ENCODE measurements around the gene HEPACAM. TPM values are rescaled to one million over a fixed set of nuclear protein-coding genes. Genes with fewer than 3 reads are reported as not detected.

HEPACAM gene
- total RNA-seq, 2 donors from 2014 or later, result not detected

- H3K27ac ChIP-seq (ENCODE audit: low read depth, low read length), result no peak within 1 kb of the TSS
- H3K9me3 ChIP-seq (ENCODE audit: control insufficient read depth, low read length), result no peaks in the 10 kb centered on the region
- H3K4me3 ChIP-seq (ENCODE audit: low read length), result no peak within 1 kb of the TSS
- no peak for DNase-seq
- Mint-ChIP-seq H3K9me3 (no peaks in the 10 kb centered on the region), H3K4me3 (no peak within 1 kb of the TSS), H3K27me3 (ENCODE audit: insufficient read depth) (peaks cover 83% of the 10 kb centered on the region), H3K27ac (no peak within 1 kb of the TSS), H3K4me1 (no peaks in the 10 kb centered on the region), H3K36me3 (ENCODE audit: low read depth) (no peaks in the 10 kb centered on the region)
- H3K27me3 ChIP-seq (ENCODE audit: control insufficient read depth, insufficient read depth, low read length, poor library complexity, severe bottlenecking), result peaks cover 46% of the 10 kb centered on the region
- H3K9ac ChIP-seq (ENCODE audit: extremely low read depth, low read length, poor library complexity, severe bottlenecking), result no peak within 1 kb of the TSS
- no peaks in the 10 kb centered on the region for H3K4me1 ChIP-seq (ENCODE audit: control insufficient read depth, insufficient read depth, low read length)
- H3K36me3 ChIP-seq (ENCODE audit: control insufficient read depth, insufficient read depth, low read length), result no peaks in the 10 kb centered on the region
- WGBS, 2 experiments (ENCODE audit: insufficient coverage in 1 of 2, insufficient read length in 1 of 2), result 93 to 95% methylated on average over 3 of the region's 3 CpGs
- no peak for TF ChIP-seq CTCF (conservative IDR thresholded peaks at IDR 0.05)
These were observed 16.9 kb downstream of the HEPACAM start, which contains the start of gene HEPN1 for GRCh38 chr11:124918950-124919349. HEPN1 (plus strand) TSS chr11:124919250.

- H3K9me3 ChIP-seq (ENCODE audit: control insufficient read depth, low read length), result peaks cover 1% of the 10 kb centered on the region
- Mint-ChIP-seq H3K9me3 (peaks cover 6% of the 10 kb centered on the region), H3K4me1 (no peaks in the 10 kb centered on the region), H3K36me3 (ENCODE audit: low read depth) (no peaks in the 10 kb centered on the region), H3K27ac (no peak overlapping the region), H3K4me3 (no peak overlapping the region), H3K27me3 (ENCODE audit: insufficient read depth) (peaks cover 65% of the 10 kb centered on the region)
- H3K27me3 ChIP-seq (ENCODE audit: control insufficient read depth, insufficient read depth, low read length, poor library complexity, severe bottlenecking), result peaks cover 29% of the 10 kb centered on the region
- DNase-seq, result no peak
- H3K36me3 ChIP-seq (ENCODE audit: control insufficient read depth, insufficient read depth, low read length), result no peaks in the 10 kb centered on the region
- WGBS, 2 experiments (ENCODE audit: insufficient coverage in 1 of 2, insufficient read length in 1 of 2), result 92 to 96% methylated on average over 4 to 6 of the region's 6 CpGs
- H3K9ac ChIP-seq (ENCODE audit: extremely low read depth, low read length, poor library complexity, severe bottlenecking), result no peak overlapping the region
- H3K4me1 ChIP-seq (ENCODE audit: control insufficient read depth, insufficient read depth, low read length), result no peaks in the 10 kb centered on the region
- no peak overlapping the region for H3K27ac ChIP-seq (ENCODE audit: low read depth, low read length)
- TF ChIP-seq CTCF (conservative IDR thresholded peaks at IDR 0.05), result no peak
- H3K4me3 ChIP-seq (ENCODE audit: low read length), result no peak overlapping the region
These were observed 18.7 kb downstream of the HEPACAM start for GRCh38 chr11:124917115-124917637.

GRCh38 chr11:124916370-124916710 lies 19.5 kb downstream of the HEPACAM start:
- Mint-ChIP-seq H3K36me3 (ENCODE audit: low read depth) (no peaks in the 10 kb centered on the region), H3K4me1 (no peaks in the 10 kb centered on the region), H3K9me3 (peaks cover 14% of the 10 kb centered on the region), H3K27me3 (ENCODE audit: insufficient read depth) (peaks cover 60% of the 10 kb centered on the region), H3K27ac (no peak overlapping the region), H3K4me3 (no peak overlapping the region)
- Histone ChIP-seq H3K9ac (ENCODE audit: extremely low read depth, low read length, poor library complexity, severe bottlenecking) (no peak overlapping the region), H3K36me3 (ENCODE audit: control insufficient read depth, insufficient read depth, low read length) (no peaks in the 10 kb centered on the region), H3K4me3 (ENCODE audit: low read length) (no peak overlapping the region), H3K4me1 (ENCODE audit: control insufficient read depth, insufficient read depth, low read length) (no peaks in the 10 kb centered on the region), H3K27ac (ENCODE audit: low read depth, low read length) (no peak overlapping the region), H3K27me3 (ENCODE audit: control insufficient read depth, insufficient read depth, low read length, poor library complexity, severe bottlenecking) (peaks cover 20% of the 10 kb centered on the region), H3K9me3 (ENCODE audit: control insufficient read depth, low read length) (peaks cover 4% of the 10 kb centered on the region)
- TF ChIP-seq CTCF (conservative IDR thresholded peaks at IDR 0.05), result no peak
- DNase-seq, result no peak
